NCI-H524 (cell line): ENCODE measurements around the gene BORCS8.
"Not testable (repeated sequence)": the region's sequence is repeated elsewhere in the genome, so short reads cannot be mapped to it uniquely, and the experiment has no call there.

Experiments
- DNase-seq, 2 experiments: peaks; one replicate each; lab custom pipeline; 2025; lab: John Stamatoyannopoulos, UW

BORCS8 gene

DNA sequence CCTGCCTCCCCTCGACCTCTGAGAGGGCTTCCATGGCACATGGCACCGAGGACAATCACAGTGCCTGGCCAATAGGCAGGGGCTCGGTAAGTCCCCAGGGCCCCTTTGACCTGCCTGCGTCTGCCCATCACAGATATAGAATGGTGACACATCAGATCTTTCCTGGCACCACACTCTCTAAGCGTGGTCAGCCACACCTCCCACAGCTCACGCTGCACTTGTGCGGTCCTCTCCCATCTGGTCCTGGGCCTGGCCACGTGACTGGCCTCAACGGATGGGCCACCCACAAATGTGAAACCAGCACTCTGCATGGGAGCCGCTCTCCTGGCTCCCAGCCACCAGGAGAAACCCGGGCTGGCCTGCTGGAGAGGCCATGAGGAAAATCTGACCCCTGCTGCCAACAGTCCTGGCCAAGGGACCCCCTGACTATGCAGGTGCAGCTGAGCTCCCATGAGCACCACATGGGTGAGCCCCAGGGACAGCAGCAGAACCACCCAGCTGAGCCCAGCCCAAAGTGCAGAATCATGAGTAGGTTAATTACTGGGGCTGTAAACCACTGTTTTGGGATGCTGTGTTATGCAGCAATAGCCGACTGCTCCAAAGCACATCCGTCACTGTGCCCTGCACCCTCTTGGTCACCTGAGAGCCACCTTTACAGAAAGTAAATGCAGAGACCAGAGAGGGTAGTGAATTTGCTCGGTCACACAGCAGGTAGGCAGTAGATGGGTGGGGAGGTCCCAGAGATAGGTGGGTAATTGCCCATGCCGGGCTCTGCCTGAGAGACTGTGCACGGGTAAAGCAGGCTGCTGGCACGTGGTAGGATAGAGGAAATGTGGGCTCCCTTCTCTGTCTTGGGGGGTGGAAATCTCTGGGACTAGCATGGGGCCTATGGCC lies 12.2 kb downstream of the BORCS8 start:
- peak in 1 of 2 experiments; percentile 27 for DNase-seq

DNA sequence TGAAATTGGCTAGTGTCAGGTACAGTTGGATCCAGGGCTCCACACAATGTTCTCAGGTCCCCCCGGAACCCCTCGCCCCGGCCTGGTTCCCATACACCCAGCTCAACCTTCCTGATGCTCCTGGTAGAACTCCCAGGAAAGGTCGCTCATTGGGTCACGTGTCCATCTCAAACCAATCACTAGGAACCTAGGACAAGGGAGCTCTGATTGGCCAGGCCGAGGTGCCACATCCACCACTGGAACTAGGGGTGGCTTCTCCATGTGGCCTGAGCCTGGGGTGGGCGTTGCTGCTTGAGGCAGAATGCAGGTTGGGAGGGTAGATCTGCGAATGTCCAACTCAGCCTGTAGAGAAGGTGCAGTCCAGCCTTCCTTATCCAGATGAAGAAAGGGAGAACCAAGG lies 15.0 kb downstream of the BORCS8 start:
- DNase-seq, result no peak

DNA sequence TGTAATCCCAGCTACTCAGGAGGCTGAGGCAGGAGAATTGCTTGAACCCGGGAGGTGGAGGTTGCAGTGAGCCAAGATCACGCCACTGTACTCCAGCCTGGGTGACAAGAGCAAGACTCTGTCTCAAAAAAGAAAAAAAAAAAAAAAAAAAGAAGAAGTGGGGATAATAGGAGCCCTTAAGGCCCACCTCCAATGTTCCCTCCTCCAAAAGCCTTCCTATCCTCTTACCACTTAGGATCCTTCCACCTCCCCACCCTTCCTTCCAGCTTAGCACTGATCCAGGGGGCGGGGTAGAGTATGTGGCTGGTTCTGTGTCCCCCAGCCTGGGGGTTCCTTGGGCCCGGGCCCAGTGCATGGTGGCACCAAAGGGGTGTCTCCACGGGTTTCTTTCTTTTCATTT lies 18.7 kb downstream of the BORCS8 start:
- DNase-seq, result not testable (repeated sequence)

DNA sequence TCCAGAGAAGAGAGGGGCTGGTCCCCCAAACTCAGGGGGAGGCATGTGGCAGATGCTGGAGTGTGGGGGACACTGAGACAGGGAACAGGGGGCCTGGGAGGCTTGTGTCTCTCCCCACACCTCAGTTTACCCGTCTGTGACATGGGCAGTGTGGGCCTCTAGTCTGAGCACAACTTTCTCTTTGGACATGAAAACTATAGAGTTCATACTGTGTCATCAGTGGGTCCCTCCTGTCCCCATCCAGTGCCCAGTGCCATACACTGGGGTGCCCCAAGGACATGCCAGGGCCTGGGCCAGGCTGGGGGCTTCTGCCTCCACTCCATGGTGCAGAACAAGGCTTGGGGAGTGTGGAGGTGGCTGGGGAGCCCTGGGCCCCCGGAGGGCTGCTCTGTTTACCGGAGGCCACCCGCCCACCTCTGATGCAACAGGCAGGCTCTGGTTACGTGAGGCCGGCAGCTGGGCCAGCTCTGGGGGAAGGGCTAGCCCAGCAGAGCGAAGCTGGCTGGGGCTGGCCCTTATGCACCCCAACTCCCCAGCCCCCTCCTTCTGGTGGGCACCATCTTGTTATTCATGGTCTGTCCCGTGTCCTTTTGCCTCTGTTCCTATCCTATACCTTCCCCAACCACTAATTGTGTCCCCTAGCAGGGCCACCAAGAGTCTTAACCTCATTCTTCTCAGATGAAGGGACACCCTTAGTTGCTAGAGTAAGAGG lies 20.0 kb downstream of the BORCS8 start:
- no peak for DNase-seq

DNA sequence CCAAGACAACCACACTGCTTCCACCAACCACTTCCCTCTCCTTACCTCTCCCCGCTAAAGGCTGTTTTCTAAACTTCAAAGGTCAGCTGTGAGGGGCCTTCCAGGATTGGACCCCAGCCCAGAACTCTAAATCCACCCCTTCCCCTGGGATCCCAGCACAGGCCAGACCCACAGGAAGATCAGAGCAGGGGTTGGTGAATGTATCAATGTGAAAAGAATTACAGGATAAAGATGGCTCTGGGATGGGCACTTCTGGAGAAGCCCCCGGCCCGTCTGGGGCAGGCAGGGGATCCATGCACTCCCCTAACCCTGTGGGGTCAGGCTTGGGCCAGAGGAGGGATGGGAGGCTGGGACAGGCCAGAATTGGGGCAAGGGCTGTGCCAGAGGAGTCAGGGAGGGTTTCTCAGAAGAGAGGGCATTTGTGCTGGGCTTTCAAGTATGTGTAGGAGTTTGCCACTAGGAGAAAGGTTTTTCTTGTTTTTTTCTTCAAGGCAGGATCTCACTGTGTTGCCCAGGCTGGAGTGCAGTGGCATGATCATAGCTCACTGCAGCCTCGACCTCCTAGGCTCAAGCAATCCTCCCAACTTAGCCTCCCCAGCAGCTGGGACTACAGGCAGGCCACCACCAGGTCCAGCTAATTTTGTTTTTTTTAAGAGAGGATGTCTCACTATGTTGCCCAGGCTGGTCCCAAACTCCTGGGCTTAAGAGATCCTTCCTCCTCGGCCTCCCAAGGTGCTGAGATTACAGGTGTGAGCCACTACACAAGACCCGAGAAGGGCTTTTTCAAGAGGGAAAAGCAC lies 20.9 kb downstream of the BORCS8 start:
- DNase-seq, result no peak

DNA sequence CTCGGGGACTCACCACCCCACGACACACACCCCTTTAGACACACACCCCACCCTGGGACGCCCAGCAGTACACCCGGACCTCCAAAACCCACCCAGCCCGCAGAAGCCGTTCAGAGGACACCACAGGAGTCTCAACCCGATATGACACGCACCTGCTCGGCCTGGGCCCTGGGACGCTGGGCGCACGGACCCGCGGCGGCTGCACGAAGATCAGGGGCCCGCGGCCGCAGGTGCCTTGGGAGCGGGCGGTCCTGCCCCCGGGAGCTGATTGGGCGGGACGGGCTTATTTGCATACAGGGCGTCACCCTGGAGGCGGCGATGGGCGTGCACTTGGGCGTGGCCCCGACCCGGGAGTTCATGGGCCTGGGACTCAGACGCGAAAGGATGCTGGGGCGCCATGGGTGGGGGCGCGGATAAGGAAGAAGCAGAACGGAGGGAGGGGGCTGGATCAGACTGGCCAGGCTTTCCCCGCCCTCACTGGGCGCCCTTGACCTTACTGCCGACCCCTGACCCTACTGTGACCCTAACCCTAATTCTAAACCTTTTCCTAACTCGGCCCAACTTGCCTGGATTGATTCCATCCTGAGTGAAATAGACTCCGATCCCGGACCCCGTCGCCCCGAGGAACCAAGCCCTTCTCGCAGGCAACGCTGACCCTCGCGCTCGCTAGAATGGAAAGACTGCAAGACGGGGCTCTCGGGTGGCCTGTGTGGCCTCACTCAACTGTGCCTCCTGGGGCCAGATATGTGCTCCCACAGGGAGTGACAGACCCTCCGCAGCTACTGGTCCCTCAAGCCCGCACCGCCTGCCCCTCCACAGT lies 21.7 kb downstream of the BORCS8 start, which contains the start of gene MEF2B:
TSS of gene MEF2B (minus strand) at position 211 of the 820 bp plus-strand sequence. CDS start 19,528 bp downstream, outside the sequence.
- DNase-seq, result peak; percentile 65 to 79

DNA sequence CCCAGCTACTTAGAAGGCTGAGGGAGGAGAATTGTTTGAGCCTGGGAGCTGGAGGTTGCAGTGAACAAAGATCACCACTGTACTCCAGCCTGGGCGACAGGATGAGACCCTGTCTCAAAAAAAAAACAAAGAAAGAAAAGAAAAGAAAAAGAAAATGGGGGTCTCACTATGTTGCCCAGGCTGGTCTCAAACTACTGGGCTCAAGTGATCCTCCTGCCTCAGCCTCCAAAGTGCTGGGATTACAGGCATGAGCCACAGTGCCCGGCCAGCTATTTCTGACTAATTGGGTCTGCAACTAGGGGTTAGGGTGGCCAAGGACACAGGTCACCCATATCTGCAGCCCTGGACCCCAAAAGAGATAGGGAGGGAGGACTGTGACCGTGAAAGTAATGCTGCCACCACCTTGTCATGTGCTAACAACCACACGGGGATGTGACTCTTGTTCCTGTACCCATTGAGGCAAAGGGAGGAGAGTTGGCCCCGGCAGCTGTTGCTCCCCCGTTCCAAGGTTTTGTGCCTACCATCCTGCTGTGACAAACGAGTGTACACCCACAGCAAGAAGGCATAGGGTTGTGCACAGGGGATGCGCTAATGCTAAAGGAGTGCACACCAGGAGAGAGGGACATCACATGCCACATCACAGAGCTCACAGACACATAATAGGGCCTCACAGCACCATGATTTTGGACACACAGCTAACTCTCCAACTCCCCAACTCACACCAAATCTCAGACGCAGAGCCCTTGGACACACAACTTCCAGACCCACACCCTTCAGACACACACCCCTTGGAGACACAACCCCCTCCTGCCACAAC lies 22.5 kb downstream of the BORCS8 start:
- no peak for DNase-seq

DNA sequence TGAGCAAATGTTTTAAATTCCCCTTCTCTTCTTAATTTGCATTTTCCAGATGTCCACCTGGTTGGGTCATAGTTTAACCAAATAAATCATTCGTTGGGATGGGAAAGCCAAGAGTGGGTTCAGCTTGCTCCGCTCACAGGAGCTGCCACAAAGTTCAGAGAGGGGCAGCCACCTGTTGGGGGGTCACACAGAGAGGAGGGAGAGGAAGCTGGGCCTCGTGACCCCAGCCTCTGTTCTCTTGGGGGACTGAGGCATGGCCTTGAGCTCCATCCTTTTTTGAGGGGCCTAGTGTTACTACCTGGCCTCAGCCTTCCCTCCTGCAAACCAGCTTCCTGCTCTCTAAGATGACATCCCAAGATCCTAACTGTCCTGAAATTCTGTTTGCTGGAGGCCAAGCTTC lies 24.3 kb downstream of the BORCS8 start:
- DNase-seq, result no peak

DNA sequence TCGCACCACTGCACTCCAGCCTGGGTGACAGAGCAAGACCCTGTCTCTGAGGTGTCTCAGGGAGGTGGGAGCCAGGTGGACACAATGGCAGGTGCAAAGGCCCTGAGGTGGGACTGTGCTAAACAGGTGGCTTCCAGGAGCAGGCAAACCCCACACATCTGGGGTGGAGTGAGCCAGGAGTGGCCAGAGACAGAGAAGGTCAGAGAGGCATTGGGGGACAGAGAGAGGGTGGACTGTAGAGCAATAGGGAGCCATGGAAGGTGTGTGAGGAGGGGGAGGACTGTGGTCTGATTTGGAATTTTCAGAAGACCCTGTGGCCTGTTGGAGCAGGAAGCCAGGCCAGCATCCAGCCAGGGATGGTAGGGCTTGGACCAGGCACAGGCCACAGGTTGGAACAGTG lies 26.6 kb downstream of the BORCS8 start:
- DNase-seq, result no peak

DNA sequence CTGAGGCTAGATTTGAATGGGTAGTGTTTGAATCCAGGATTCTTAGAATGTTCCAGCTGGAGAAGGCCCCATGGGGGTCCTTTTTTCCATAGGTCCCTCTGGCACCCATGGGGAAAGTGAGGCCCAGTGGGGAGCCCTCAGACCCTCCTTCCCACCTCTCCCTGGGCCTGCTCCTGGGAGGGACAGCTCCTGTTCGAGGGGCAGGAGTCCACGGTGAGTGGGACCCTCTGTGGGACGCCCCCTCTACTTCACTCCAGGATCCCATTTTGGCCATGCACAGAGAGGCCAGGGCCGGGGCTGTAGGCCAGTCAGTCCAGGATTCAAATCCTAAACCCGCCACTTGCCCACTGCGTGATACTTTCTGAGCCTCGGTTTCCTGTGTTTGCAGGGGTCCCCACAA lies 29.5 kb downstream of the BORCS8 start:
- DNase-seq, result no peak

DNA sequence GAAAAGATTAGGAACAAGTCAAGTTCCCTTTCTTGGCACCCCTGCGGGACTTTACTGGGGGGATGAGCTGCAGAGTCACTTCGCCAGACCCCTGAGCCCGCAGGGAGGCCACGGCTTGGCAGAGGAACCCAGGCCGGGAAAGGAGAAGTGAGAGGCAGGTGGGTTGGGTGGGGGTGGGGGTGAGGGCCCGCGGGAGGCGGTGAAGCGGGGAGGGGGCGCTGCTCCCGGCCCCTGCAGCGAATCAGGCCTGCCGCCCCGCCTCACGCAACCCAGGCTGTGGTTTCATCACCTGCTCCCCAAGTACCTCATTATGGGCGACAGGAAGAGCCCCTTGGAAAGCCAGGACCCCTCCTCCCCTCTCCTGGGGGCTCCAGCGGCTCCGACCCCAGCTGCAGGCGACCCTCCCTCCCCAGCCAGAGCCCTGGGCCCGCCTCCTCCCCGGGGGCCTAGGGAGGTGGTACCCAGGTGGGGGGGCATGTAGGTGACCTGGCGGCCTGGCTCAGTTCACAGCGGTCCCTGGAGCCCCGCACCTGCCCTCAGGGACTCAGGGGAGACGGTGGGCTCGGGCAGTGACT lies 31.4 kb downstream of the BORCS8 start:
- DNase-seq, result no peak

DNA sequence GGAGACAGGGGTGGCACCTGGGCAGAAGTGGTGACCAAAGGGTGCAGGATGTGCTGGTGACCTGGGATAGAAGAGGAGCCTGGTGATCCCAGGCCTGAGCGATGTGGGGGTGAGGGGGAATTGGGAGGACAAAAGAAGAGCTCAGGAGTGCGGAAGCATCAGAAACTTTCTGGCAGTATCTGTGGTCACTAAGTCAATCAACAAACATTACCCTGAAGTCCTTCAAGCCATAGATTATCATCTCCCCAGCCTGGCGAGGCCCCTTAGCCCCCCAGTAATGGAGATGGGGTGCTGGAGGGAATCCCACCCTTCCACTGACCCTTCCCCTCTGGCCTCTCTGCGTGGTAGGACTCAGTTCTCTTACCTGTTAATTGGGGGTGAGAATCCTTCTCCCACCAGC lies 32.4 kb downstream of the BORCS8 start:
- no peak for DNase-seq

DNA sequence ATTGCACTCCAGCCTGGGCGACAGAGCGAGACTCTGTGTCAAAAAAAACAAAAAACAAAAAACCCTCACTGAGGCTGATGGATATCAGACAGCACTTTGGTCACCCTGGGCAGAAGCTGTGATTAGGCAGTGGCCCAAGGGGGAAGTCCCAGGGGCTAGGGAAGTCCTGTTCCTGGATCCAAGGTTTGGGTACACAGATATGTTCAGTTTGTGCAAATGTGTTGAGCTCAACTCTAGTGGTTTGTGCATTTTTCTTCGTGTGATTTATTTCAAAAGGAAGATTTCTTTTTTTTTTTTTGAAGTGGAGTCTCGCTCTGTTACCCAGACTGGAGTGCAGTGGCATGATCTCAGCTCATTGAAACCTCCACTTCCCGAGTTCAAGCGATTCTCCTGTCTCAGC lies 34.1 kb downstream of the BORCS8 start:
- DNase-seq, result no peak

DNA sequence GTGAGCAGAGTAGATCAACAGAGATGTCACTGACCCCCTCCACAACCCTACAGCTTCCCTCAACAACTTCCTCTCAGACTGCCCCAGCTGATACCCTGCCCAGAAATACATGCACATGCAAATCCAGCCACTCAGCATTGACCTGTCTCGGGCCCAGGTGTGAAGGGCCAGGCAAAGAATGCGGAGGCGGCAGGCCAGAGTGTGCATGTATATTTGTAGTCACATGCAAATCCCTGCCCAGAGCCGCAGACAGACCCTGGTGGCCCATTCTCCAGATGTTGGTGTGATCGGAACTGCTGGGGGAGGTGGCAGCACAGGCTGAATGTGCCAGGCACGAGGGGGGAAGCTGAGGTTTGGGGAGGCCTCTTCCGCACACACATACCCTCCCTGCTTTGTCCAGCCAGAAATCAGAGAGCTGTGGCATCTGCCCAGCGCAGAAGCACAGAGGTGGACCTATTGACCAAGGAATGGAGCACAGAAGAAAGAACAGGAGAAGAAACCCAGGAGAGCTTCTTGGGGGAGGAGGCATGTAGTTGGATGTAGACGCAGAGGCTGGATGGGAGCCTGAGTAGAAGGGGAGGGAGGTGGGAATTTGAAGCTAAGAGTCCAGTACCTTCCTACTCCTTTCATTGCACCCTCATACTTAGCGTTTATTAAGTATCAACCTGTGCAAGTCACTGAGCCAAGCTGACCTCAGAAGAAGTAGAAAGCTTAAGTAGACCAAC lies 36.3 kb downstream of the BORCS8 start:
- DNase-seq, result no peak

DNA sequence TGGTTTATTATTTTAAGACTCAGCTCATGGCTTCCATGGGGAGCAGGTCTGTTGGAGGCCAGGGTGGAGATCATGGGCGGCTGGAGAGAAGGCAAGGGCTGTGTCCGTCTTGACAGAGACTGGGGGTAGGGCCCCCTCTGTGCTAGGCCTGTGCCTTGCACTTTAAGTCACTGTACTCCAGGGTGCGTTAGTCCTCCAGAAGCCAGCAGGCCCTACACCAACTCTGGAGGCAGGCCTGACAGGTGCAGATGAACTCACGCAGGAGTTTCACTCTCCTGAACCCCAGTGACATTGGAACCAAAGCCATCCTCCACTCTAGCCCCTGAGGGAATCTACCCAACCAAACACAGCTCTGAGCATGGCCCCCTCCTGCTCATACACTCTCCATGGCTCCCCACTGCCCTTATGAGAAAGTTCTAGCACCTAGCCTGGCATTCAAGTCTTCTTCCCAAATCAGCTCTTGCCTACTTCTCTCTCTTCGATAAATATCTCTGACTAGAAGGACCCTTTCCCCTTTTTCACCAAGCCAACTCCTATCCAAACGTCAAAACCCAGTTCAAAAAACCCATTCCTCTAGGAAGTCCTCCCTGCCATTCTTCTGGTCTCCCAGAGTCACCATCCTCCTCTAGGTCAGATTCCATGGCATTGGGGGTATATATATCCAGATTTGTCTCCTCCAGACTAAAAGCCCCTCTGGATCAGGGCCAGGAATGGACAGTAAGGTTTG lies 37.0 kb downstream of the BORCS8 start:
- no peak for DNase-seq

DNA sequence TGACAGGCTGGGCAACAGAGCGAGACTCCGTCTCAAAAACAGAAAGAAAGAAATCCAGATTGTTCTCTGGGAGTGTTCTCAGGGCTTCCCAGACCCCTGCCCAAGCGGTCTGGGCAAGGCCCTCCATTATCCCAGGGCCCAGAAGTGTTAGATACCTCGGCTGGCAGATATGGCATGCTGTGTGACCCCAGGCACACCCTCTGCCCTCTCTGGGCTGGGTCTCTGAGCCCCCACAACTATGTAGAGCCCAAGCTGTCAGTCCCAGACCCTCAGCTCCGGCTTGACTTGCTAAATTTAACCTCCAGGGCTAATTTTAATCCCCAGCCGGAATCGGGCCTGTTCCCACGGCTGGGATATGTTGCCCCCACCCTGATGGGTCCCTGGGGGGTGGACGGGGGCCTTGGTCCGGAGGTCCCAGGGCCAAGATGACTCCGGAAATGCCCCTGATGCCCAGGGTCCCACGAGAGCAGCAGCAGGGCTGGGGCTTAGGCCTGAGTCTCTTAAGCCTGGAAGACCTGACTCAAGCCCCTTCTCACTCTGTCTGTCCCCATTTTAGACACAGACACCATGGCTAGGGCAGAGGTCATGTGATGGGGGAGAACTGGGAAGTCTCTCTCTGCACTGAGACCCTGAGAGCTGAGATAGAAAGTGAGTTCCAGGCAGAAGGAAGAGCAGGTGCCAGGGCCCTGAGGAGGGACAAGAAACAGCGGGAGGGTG lies 39.1 kb downstream of the BORCS8 start:
- no peak for DNase-seq

DNA sequence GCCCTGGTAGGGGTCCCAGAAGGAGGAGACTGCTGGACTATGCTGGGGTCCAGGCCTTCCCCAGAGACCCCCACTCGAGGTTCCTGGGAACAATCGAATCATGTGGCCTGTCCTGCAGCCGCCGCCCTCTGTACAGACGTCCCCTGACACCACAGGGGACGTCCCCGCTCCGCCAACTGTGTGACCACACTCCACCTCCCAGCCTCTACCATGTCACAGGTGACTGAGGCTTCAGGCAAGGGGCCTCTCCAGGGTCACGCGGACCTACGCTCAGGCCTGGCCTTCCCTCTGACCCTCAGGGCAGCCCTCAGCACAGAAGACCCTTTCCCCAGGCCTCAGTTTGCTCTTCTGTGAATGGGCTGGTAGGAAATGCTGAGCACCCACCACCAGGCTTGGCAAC lies 40.5 kb downstream of the BORCS8 start:
- DNase-seq, result no peak

DNA sequence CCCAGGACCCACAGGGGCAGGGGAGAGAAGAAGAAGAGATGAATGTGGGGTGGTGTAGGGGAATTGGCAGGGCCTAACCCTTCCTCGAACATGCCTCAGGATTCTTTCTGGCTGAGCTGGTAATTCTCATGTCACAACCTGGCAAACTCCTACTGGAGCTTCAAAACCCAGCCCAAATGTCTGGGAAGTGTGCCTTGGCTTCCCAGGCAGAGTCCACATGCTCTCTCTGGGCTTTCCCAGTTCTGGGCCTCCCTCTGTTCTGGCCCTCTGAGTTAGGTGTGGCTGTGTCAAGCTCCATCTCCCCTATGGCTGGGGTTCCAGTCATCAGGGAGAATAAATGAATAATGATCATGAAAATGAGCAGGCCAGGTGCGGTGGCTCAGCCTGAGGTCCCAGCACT lies 42.5 kb downstream of the BORCS8 start:
- DNase-seq, result no peak
